H9 (cell line): Measurements from ENCODE around the gene DPYD. TPM values are rescaled to one million over a fixed set of nuclear protein-coding genes. Genes with fewer than 3 reads are reported as not detected.

Source experiments
- DNase-seq: peaks from one replicate; pipeline ENCODE4 v3.0.0-alpha.2; 2017
- H2AFZ ChIP-seq: one replicate; pipeline ENCODE4 v1.6.1; 2013; ENCODE audit warnings: mild to moderate bottlenecking, low read length, control low read depth, moderate library complexity
- H2AK5ac ChIP-seq: 2 replicates; pipeline ENCODE4 v1.6.1; 2013; ENCODE audit warnings: low read length, control low read depth, mixed read lengths; ENCODE audit not compliant: insufficient read length
- H2BK120ac ChIP-seq: one replicate; pipeline ENCODE4 v1.6.1; 2013; ENCODE audit warnings: low read depth, mild to moderate bottlenecking, low read length, control low read depth, inconsistent platforms; ENCODE audit not compliant: poor library complexity, severe bottlenecking
- H2BK12ac ChIP-seq: 2 replicates; pipeline ENCODE4 v1.6.1; 2013; ENCODE audit warnings: low read length, control low read depth, mixed read lengths, low read depth; ENCODE audit not compliant: insufficient read length
- H2BK15ac ChIP-seq: 2 replicates; pipeline ENCODE4 v1.6.1; 2013; ENCODE audit warnings: low read depth, low read length, control low read depth
- H2BK20ac ChIP-seq: one replicate; pipeline ENCODE4 v1.6.1; 2013; ENCODE audit warnings: low read depth, mild to moderate bottlenecking, low read length, control low read depth, inconsistent platforms; ENCODE audit not compliant: poor library complexity, severe bottlenecking
- H2BK5ac ChIP-seq: 2 replicates; pipeline ENCODE4 v1.6.1; 2013; ENCODE audit warnings: low read length, control low read depth, mixed read lengths; ENCODE audit not compliant: insufficient read length
- H3K14ac ChIP-seq: 2 replicates; pipeline ENCODE4 v1.6.1; 2013; ENCODE audit warnings: low read length, control low read depth; ENCODE audit not compliant: insufficient read depth
- H3K18ac ChIP-seq: 2 replicates; pipeline ENCODE4 v1.6.1; 2013; ENCODE audit warnings: low read depth, mild to moderate bottlenecking, mixed read lengths, low read length, control low read depth; ENCODE audit not compliant: insufficient read length
- H3K23ac ChIP-seq: 2 replicates; pipeline ENCODE4 v1.6.1; 2013; ENCODE audit warnings: low read length, control low read depth, mixed read lengths, low read depth; ENCODE audit not compliant: insufficient read length
- H3K23me2 ChIP-seq: 2 replicates; pipeline ENCODE4 v1.6.1; 2013; ENCODE audit warnings: low read depth, mild to moderate bottlenecking, mixed read lengths, low read length, control low read depth; ENCODE audit not compliant: insufficient read length, poor library complexity, severe bottlenecking
- H3K27ac ChIP-seq: 2 replicates; pipeline ENCODE4 v1.5.1; 2013; ENCODE audit warnings: low read length, control low read depth, mixed read lengths, low read depth; ENCODE audit not compliant: insufficient read length
- H3K27me3 ChIP-seq: 2 replicates; pipeline ENCODE4 v1.6.1; 2013; ENCODE audit warnings: low read length, control low read depth, inconsistent platforms; ENCODE audit not compliant: insufficient read depth
- H3K4ac ChIP-seq: 2 replicates; pipeline ENCODE4 v1.6.1; 2013; ENCODE audit warnings: low read depth, mild to moderate bottlenecking, control low read depth, inconsistent platforms, low read length, moderate library complexity
- H3K4me1 ChIP-seq: 2 replicates; pipeline ENCODE4 v1.6.1; 2013; ENCODE audit warnings: low read length, control low read depth, inconsistent platforms; ENCODE audit not compliant: insufficient read depth
- H3K4me2 ChIP-seq: 2 replicates; pipeline ENCODE4 v1.6.1; 2013; ENCODE audit warnings: low read length, control low read depth, mixed read lengths; ENCODE audit not compliant: insufficient read length, insufficient read depth
- H3K56ac ChIP-seq: 2 replicates; pipeline ENCODE4 v1.6.1; 2013; ENCODE audit warnings: low read depth, mild to moderate bottlenecking, mixed read lengths, low read length, control low read depth; ENCODE audit not compliant: insufficient read length
- H3K79me1 ChIP-seq: 2 replicates; pipeline ENCODE4 v1.6.1; 2013; ENCODE audit warnings: low read depth, mild to moderate bottlenecking, moderate library complexity, low read length, control low read depth, inconsistent platforms; ENCODE audit not compliant: insufficient read depth, poor library complexity, severe bottlenecking
- H3K79me2 ChIP-seq: 2 replicates; pipeline ENCODE4 v1.6.1; 2013; ENCODE audit warnings: low read length, control low read depth, inconsistent platforms; ENCODE audit not compliant: insufficient read depth
- H3K9ac ChIP-seq: 2 replicates; pipeline ENCODE4 v1.6.1; 2013; ENCODE audit warnings: low read length, control low read depth, mixed read lengths; ENCODE audit not compliant: insufficient read length; ENCODE audit errors: extremely low read depth
- H3K9me3 ChIP-seq: one replicate; pipeline ENCODE4 v1.6.1; 2013; ENCODE audit warnings: low read depth, low read length, inconsistent platforms; ENCODE audit not compliant: control insufficient read depth
- H3T11ph ChIP-seq: one replicate; pipeline ENCODE4 v1.6.1; 2013; ENCODE audit warnings: mild to moderate bottlenecking, low read length, control low read depth, inconsistent platforms
- H4K20me1 ChIP-seq: one replicate; pipeline ENCODE4 v1.6.1; 2013; ENCODE audit not compliant: control insufficient read depth, insufficient read length, insufficient read depth
- H4K5ac ChIP-seq: 2 replicates; pipeline ENCODE4 v1.6.1; 2013; ENCODE audit warnings: low read depth, mild to moderate bottlenecking, mixed read lengths, low read length, control low read depth; ENCODE audit not compliant: insufficient read length
- H4K8ac ChIP-seq: replicated peaks from 2 replicates; pipeline ENCODE4 v1.6.1; 2013; ENCODE audit warnings: low read length, control low read depth, mixed read lengths, low read depth; ENCODE audit not compliant: insufficient read length
- H4K91ac ChIP-seq: 2 replicates; pipeline ENCODE4 v1.6.1; 2013; ENCODE audit warnings: low read depth, mild to moderate bottlenecking, moderate library complexity, mixed read lengths, low read length, control low read depth; ENCODE audit not compliant: insufficient read length
- H3K27ac Mint-ChIP-seq, 3 experiments: 2 replicates in 2 of 3; 3 replicates in 1 of 3; pipeline ENCODE4 v1.8.0; 2020 to 2021; ENCODE audit warnings: mixed read lengths in 3 of 3, mild to moderate bottlenecking in 1 of 3, moderate library complexity in 1 of 3
- H3K27me3 Mint-ChIP-seq: 2 replicates; pipeline ENCODE4 v1.8.0; 2021; ENCODE audit warnings: low read depth, mild to moderate bottlenecking, moderate library complexity, mixed read lengths
- H3K36me3 Mint-ChIP-seq, 3 experiments: 2 replicates in 2 of 3; 3 replicates in 1 of 3; pipeline ENCODE4 v1.8.0; 2020 to 2021; ENCODE audit warnings: low read depth in 3 of 3, mixed read lengths in 3 of 3; ENCODE audit not compliant: insufficient read depth in 1 of 3
- H3K4me1 Mint-ChIP-seq, 2 experiments: 2 replicates each; pipeline ENCODE4 v1.8.0; 2020; ENCODE audit warnings: mixed read lengths in 2 of 2
- H3K4me3 Mint-ChIP-seq, 2 experiments: 2 replicates in 1 of 2; 3 replicates in 1 of 2; pipeline ENCODE4 v1.8.0; 2020 to 2021; ENCODE audit warnings: mild to moderate bottlenecking in 2 of 2, mixed read lengths in 2 of 2, moderate library complexity in 1 of 2
- H3K9me3 Mint-ChIP-seq, 2 experiments: 2 replicates in 1 of 2; 3 replicates in 1 of 2; pipeline ENCODE4 v1.8.0; 2020; ENCODE audit warnings: mild to moderate bottlenecking in 2 of 2, mixed read lengths in 2 of 2, moderate library complexity in 1 of 2
- CTCF ChIP-seq: fragments of 200-600 bp; sonication (generic); conservative IDR thresholded peaks from 3 replicates; pipeline ENCODE4 v1.8.0; 2021; ENCODE audit warnings: antibody characterized with exemption, mild to moderate bottlenecking
- total RNA-seq: library from RNA; stranded (reverse); gene quantifications from 2 replicates; pipeline ENCODE4 v1.2.1, GENCODE V29; 2021

DPYD gene
- total RNA-seq, 1 experiment from 2014 or later = 0.37 TPM

GRCh38 chr1:97091679-97092078, 829.2 kb downstream of the DPYD start:
- no peak overlapping the region for H3K4ac ChIP-seq
- H3K27ac Mint-ChIP-seq = no peak overlapping the region
- no peaks in the 10 kb centered on the region for H3K79me1 ChIP-seq
- H2AFZ ChIP-seq = no peak overlapping the region
- H3K27me3 ChIP-seq = no peaks in the 10 kb centered on the region
- no peak overlapping the region for H3K56ac ChIP-seq
- H4K5ac ChIP-seq = no peak overlapping the region
- no peaks in the 10 kb centered on the region for H3K9me3 ChIP-seq
- H3K14ac ChIP-seq = no peak overlapping the region
- H3K4me1 Mint-ChIP-seq = peaks cover 0 to 5% of the 10 kb centered on the region in 2 experiments; a peak in 1 of 4 replicates
- no peak overlapping the region for H3K4me3 Mint-ChIP-seq
- no peak overlapping the region for H3K23ac ChIP-seq
- H3K23me2 ChIP-seq = no peaks in the 10 kb centered on the region
- no peaks in the 10 kb centered on the region for H4K20me1 ChIP-seq
- H3T11ph ChIP-seq = no peak overlapping the region
- no peak for DNase-seq
- H2BK12ac ChIP-seq = no peak overlapping the region
- H3K27me3 Mint-ChIP-seq = no peaks in the 10 kb centered on the region
- H3K4me1 ChIP-seq = peaks cover 2% of the 10 kb centered on the region; the same call in 1 of the 2 replicates
- TF ChIP-seq CTCF = no peak
- no peak overlapping the region for H2AK5ac ChIP-seq
- no peak overlapping the region for H2BK5ac ChIP-seq
- H2BK120ac ChIP-seq = no peak overlapping the region
- no peak overlapping the region for H4K8ac ChIP-seq
- H3K79me2 ChIP-seq = no peaks in the 10 kb centered on the region
- H3K27ac ChIP-seq = no peak overlapping the region
- no peak overlapping the region for H3K4me2 ChIP-seq
- H3K9me3 Mint-ChIP-seq = peaks cover 0 to under 1% of the 10 kb centered on the region in 2 experiments; a peak in 2 of 5 replicates
- H3K36me3 Mint-ChIP-seq = peaks cover 0 to 3% (median under 1%) of the 10 kb centered on the region in 3 experiments; a peak in 2 of 7 replicates
- H4K91ac ChIP-seq = no peak overlapping the region
- no peak overlapping the region for H3K18ac ChIP-seq
- no peak overlapping the region for H3K9ac ChIP-seq
- H2BK15ac ChIP-seq = no peak overlapping the region
- no peak overlapping the region for H2BK20ac ChIP-seq
